AG10803 (cell line): Measurements from ENCODE around the gene ACR.

Experiments
- DNase-seq: peaks from one replicate; pipeline ENCODE4 v3.0.0; 2010; ENCODE audit warnings: low read depth
- H3K4me3 ChIP-seq: 2 replicates; pipeline ENCODE4 v1.5.1; 2011; ENCODE audit warnings: mild to moderate bottlenecking, low read length, control low read depth
- TF ChIP-seq, protein P1 (sequence below): conservative IDR thresholded peaks from 2 replicates; pipeline ENCODE4 v1.5.1; 2011; ENCODE audit warnings: mild to moderate bottlenecking, low read length, control low read depth, inconsistent platforms

The ACR gene

DNA sequence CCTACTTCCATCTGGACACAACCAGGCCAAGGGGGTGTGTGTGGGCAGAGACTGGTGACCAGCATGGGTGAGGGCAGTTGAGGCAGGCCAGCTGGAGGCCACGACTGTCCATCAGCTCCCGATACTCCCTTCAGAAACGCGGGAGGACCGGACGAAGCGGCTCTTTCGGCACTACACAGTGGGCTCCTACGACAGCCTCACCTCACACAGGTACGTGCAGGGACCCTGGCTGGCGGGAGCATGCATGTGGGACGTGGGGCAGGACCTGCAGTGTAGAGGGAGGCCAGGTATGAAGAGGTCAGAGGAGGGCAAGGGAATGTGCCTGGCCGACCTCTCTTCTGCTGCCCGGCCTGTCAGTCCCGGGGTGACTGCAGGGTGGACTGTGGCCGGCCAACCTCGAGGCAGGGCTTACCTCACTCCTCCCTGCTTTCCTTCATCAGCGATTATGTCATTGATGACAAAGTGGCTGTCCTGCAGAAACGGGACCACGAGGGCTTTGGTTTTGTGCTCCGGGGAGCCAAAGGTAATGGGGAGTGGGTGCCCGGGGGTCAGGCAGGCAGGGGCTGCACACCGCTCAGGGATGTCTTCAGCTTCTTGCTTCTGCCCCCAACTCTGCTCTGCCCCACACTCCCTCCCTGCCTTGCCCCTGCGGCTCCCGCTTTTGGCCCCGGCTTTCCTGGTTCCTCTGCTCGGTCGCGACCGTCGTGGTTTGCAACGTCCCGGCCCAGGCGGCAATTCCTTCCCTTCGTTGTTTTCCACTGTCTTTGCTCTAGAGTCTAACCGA lies 34.1 kb upstream of the ACR start:
- no peak for DNase-seq
- TF ChIP-seq, protein P1, sequence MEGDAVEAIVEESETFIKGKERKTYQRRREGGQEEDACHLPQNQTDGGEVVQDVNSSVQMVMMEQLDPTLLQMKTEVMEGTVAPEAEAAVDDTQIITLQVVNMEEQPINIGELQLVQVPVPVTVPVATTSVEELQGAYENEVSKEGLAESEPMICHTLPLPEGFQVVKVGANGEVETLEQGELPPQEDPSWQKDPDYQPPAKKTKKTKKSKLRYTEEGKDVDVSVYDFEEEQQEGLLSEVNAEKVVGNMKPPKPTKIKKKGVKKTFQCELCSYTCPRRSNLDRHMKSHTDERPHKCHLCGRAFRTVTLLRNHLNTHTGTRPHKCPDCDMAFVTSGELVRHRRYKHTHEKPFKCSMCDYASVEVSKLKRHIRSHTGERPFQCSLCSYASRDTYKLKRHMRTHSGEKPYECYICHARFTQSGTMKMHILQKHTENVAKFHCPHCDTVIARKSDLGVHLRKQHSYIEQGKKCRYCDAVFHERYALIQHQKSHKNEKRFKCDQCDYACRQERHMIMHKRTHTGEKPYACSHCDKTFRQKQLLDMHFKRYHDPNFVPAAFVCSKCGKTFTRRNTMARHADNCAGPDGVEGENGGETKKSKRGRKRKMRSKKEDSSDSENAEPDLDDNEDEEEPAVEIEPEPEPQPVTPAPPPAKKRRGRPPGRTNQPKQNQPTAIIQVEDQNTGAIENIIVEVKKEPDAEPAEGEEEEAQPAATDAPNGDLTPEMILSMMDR = no peak
- no peak overlapping the region for H3K4me3 ChIP-seq

DNA sequence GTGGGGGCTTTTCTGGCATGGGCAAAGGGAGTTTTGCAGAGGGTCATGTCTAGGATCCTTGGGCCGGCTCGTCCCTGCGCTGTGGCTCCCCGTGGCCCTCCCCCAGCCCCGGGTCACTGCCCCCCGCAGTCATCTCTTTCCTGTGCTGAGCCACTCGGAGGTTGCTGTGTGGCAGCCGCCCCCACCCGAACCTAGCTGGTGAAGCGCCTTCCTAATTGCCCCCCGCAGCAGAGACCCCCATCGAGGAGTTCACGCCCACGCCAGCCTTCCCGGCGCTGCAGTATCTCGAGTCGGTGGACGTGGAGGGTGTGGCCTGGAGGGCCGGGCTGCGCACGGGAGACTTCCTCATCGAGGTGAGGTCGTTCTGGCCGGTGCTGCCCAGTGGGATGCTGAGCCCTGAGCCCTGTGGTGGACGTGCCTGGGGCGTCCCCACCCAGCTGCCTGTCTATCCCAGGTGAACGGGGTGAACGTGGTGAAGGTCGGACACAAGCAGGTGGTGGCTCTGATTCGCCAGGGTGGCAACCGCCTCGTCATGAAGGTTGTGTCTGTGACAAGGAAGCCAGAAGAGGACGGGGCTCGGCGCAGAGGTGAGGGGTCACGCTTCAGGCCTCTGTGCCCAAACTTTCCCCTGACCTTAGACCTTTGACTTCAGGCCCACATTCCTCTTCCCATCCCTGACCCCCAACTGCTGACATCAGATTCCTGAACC lies 33.3 kb upstream of the ACR start:
- TF ChIP-seq, protein P1 = no peak

DNA sequence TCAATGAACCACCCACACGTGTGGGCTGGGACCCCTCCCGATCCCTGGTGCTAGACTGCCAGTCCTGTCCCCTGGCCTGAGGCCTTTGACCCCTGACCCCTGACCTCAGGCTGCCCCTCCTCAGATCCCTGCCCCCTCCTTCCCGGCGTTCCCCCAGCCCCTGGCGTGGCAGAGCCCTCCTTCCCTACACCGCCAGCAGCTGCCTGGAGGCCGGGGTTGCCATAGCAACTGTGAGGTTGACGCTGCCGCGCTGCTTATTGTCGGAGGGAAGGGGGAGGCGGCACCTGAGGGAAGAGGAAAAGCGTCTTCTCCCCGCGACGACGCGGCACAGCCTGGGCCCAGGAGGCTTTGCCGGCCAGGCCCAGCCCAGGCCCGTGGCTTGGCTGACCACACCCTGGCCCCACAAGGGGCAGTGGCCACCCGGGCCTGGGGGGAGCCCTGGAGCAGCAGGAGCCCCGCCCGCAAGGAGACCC lies 32.7 kb upstream of the ACR start:
- H3K4me3 ChIP-seq = no peak overlapping the region
- TF ChIP-seq, protein P1 = no peak
- DNase-seq = no peak

More for the DNA sequence above, 33.3 kb upstream of the ACR start:
- no peak for DNase-seq
- no peak overlapping the region for H3K4me3 ChIP-seq

DNA sequence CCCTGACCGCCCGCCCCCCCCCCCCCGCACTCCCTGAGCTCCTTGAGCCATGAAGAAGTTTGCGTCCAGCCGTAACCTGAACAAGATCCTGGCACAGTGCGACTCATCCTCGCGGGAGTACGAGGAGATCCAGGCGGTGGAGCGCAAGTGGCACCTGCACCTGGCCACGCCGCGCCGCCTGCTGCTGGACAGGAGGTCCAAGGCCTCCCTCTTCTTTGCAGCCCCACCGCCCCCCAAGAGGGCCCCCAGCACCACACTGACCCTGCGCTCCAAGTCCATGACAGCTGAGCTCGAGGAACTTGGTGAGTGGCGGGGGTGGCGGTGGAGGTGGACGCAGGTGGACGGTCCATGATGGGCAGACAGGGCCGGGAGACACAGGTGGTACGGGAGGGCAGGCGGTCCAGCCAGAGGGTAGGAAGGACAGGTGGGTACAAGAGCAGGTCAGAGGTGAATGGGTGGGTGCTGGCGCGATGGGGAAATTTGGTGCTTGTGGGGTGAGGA lies 32.1 kb upstream of the ACR start:
- TF ChIP-seq, protein P1 = no peak
- DNase-seq = no peak
- no peak overlapping the region for H3K4me3 ChIP-seq

DNA sequence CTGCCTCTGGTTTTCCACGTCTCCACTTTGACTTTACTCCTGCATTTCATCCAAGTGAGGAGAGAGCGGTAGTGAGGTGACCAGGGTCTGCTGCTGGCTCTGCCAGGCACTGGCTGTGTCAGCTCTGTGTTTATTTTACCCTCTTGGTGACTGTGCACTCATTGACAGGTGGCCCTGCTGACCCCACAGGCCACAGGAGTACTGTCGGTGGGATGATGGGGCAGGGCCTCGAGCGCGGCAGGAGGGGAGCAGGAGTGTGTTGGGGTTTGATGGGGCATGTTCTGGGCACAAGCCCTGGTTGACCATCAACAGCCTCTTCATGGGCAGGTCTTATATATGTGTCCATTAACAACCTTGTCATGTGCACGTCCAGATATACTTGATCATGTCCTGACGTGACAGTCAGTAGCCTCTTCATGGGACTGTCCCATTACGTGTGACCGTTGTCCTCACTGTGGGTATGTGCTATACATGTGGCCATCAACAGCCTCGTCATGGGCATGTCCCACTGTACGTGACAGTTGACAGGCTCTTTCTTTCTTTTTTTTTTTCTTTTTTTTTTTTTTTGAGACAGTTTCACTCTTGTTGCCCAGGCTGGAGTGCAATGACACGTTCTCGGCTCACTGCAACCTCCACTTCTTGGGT lies 31.4 kb upstream of the ACR start:
- no peak for DNase-seq
- H3K4me3 ChIP-seq = no peak overlapping the region
- TF ChIP-seq, protein P1 = no peak

DNA sequence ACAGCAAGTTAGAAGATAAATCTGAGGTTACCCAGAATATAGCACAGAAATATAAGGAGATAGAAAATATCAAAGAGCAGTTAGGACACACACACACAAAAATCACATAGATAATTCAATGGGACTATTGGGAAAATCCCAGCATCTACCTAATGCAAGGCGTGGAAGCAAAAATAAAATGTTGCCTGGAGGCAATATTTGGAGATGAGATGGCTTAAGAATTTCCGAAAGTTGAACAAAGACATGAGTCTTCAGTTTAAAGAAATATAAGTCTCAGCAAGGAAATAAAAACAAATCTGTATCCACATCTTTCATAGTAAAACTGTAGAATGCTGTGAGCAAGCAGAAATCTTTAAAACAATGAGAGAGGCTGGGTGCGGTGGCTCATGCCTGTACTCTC lies 29.5 kb upstream of the ACR start:
- no peak for DNase-seq
- TF ChIP-seq, protein P1 = no peak

More for the DNA sequence above, 29.5 kb upstream of the ACR start:
- no peak overlapping the region for H3K4me3 ChIP-seq
